Activated T-cell treated with anti-CD3 and anti-CD28 coated beads, Interleukin-2, amount 50 U/mL, for 24 hours (primary cell): Measurements from ENCODE around the gene HECA.
A peak's percentile ranks its signal among the peaks of the same experiment; 100 is the strongest.
"Not testable (repeated sequence)": the region's sequence is repeated elsewhere in the genome, so short reads cannot be mapped to it uniquely, and the experiment has no call there.

Experiments used
- DNase-seq: peaks from one replicate; pipeline ENCODE4 v3.0.0-alpha.2; 2020
- H3K27ac Mint-ChIP-seq: 2 replicates; pipeline ENCODE4 v1.8.0; 2020; ENCODE audit warnings: mild to moderate bottlenecking, mixed read lengths
- H3K27me3 Mint-ChIP-seq: 2 replicates; pipeline ENCODE4 v1.8.0; 2020; ENCODE audit warnings: mixed read lengths
- H3K36me3 Mint-ChIP-seq: 2 replicates; pipeline ENCODE4 v1.8.0; 2020; ENCODE audit warnings: low read depth, mixed read lengths
- H3K4me1 Mint-ChIP-seq: 2 replicates; pipeline ENCODE4 v1.8.0; 2020; ENCODE audit warnings: low read depth, mixed read lengths
- H3K4me3 Mint-ChIP-seq: 2 replicates; pipeline ENCODE4 v1.8.0; 2020; ENCODE audit warnings: mild to moderate bottlenecking, moderate library complexity, mixed read lengths
- H3K9me3 Mint-ChIP-seq: 2 replicates; pipeline ENCODE4 v1.8.0; 2020; ENCODE audit warnings: mixed read lengths

HECA gene

DNA sequence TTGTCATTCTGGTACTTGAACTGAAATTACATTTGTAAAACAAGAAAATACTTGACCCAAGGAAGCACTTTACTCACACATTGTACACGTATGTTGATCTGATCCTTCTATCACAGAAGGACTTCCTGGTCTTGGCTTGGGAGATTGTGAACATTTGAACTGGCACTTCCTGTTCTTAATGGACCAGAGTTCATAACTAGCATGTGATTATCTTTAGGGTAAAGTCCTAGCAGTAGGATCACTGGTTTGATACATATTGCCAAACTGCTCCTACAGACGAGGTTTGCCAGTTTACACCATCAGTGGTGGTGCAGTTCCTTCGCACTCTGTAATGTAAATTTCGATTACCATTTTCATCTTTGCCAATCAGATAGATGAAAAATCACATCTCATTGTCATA, 12.7 kb downstream of the HECA start:
- Mint-ChIP-seq H3K9me3 (no peaks in the 10 kb centered on the region), H3K4me3 (peak overlapping the region; percentile 72), H3K27me3 (no peaks in the 10 kb centered on the region), H3K27ac (peak overlapping the region; percentile 99), H3K4me1 (peaks cover 96% of the 10 kb centered on the region), H3K36me3 (peaks cover 56% of the 10 kb centered on the region)
- no peak for DNase-seq

DNA sequence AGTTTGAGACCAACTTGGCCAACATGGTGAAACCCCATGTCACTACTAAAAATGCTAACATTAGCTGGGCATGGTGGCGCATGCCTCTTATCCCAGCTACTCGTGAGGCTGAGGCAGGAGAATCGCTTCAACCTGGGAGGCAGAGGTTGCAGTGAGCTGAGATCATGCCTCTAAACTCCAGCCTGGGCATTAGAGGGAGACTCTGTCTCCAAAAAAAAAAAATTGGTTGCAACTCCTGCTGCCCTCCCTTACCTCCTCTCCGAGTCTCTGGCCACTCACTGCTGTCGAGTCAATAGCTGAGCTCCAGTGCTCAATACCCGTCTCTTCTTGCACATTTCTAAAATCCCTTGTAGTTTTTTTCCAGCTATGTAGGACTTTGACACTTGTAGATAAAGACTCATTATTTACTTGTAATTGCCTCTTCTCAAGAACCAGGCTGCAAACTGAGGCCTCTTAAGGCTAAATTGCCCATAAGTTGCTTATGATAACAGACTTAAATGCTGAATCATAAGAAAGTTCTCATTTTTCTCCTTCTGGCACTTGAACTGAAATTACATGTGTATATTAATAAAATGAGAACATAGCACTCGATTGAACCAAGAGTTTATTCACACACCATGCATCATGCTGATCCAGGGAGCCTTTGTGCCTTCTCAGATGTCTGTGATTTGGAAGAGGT, 13.8 kb downstream of the HECA start:
- peak overlapping the region; percentile 43 for H3K4me3 Mint-ChIP-seq
- no peaks in the 10 kb centered on the region for H3K27me3 Mint-ChIP-seq
- H3K36me3 Mint-ChIP-seq: peaks cover 46% of the 10 kb centered on the region

GRCh38 chr6:139149383-139149782, 14.5 kb downstream of the HECA start:
- peaks cover 93% of the 10 kb centered on the region for H3K4me1 Mint-ChIP-seq
- H3K27ac Mint-ChIP-seq: peak overlapping the region; percentile 99
- H3K36me3 Mint-ChIP-seq: peaks cover 44% of the 10 kb centered on the region
- DNase-seq: no peak
- H3K4me3 Mint-ChIP-seq: peak overlapping the region; percentile 43
- H3K27me3 Mint-ChIP-seq: no peaks in the 10 kb centered on the region
- no peaks in the 10 kb centered on the region for H3K9me3 Mint-ChIP-seq

More for the DNA sequence above, 13.8 kb downstream of the HECA start:
- Mint-ChIP-seq H3K9me3 (no peaks in the 10 kb centered on the region), H3K27ac (peak overlapping the region; percentile 99), H3K4me1 (peaks cover 93% of the 10 kb centered on the region)
- DNase-seq: no peak

DNA sequence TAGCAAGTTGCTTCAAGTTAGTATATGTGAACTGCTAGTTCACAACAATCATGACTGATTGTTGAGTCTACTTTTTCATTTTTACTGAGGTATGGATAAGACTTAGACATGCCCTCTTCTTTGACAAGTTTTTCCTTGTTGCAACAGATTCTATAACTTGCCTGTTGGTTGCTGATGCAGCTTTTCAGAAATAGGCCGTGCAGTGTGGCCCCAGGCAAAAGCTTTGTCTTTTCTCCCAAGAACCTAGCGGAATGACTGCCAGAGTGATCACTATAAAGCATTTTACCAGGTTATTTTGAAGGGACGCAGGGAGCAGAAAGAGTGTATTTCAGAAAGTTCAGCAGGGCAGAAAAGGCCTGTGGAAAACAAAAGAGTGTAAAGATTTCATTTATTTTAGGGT, 16.0 kb downstream of the HECA start:
- DNase-seq: no peak
- peaks cover 53% of the 10 kb centered on the region for H3K36me3 Mint-ChIP-seq

GRCh38 chr6:139151425-139152087, 16.7 kb downstream of the HECA start:
- peaks cover 90% of the 10 kb centered on the region for H3K4me1 Mint-ChIP-seq
- H3K4me3 Mint-ChIP-seq: peak overlapping the region; percentile 66
- H3K27ac Mint-ChIP-seq: peak overlapping the region; percentile 98
- H3K36me3 Mint-ChIP-seq: peaks cover 56% of the 10 kb centered on the region
- H3K9me3 Mint-ChIP-seq: no peaks in the 10 kb centered on the region
- no peaks in the 10 kb centered on the region for H3K27me3 Mint-ChIP-seq
- no peak for DNase-seq

More for the DNA sequence above, 16.0 kb downstream of the HECA start:
- H3K27me3 Mint-ChIP-seq: no peaks in the 10 kb centered on the region
- H3K27ac Mint-ChIP-seq: peak overlapping the region; percentile 98
- H3K9me3 Mint-ChIP-seq: no peaks in the 10 kb centered on the region
- peaks cover 91% of the 10 kb centered on the region for H3K4me1 Mint-ChIP-seq
- H3K4me3 Mint-ChIP-seq: peak overlapping the region; percentile 66

DNA sequence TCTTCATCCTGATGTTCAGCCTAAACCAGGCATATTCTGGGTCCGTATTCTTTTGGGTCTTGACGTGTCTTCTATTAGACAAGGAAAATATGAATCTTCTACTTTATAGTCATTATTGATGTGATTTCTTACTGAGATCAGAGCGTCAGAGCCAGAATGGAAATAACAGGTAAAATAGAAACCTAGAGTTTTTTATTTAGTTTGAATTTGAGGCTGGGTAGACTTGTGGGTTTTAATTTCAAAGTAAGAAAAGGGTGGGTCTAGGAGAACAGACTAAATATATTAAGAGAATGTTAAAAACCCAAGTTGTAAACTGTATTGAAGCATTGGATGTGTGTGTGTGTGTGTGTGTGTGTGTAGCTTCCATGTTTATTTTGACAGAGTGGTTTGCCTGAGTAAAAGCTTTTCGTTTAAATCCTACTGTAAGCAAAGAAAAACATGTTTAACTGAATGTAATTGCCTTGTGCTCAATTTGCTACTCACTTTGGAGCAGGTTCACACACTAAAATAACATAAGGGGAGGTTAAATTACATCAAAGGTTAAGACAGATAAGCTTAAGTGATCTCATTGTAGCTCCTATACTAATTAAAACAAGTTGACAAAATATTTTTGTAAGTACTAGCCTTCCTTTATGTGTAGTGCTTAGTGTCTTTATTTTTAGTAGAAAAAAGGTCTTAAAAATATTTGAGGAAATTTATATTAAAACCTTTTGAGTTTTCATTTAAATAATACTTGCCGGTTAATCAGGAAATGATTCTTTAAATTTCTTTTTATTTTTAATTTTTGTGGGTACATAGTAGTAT, 17.4 kb downstream of the HECA start:
- peaks cover 90% of the 10 kb centered on the region for H3K4me1 Mint-ChIP-seq
- no peaks in the 10 kb centered on the region for H3K9me3 Mint-ChIP-seq
- peak overlapping the region; percentile 98 for H3K27ac Mint-ChIP-seq

GRCh38 chr6:139152892-139153271, 18.0 kb downstream of the HECA start:
- H3K4me3 Mint-ChIP-seq: peak overlapping the region; percentile 66
- H3K27ac Mint-ChIP-seq: peak overlapping the region; percentile 98
- H3K36me3 Mint-ChIP-seq: peaks cover 57% of the 10 kb centered on the region
- no peak for DNase-seq
- peaks cover 90% of the 10 kb centered on the region for H3K4me1 Mint-ChIP-seq
- H3K9me3 Mint-ChIP-seq: peaks cover 2% of the 10 kb centered on the region
- no peaks in the 10 kb centered on the region for H3K27me3 Mint-ChIP-seq

More for the DNA sequence above, 17.4 kb downstream of the HECA start:
- DNase-seq: no peak
- H3K36me3 Mint-ChIP-seq: peaks cover 56% of the 10 kb centered on the region
- peak overlapping the region; percentile 66 for H3K4me3 Mint-ChIP-seq
- H3K27me3 Mint-ChIP-seq: no peaks in the 10 kb centered on the region

GRCh38 chr6:139153855-139154254, 19.0 kb downstream of the HECA start:
- H3K27ac Mint-ChIP-seq: peak overlapping the region; percentile 95
- peaks cover 2% of the 10 kb centered on the region for H3K9me3 Mint-ChIP-seq
- peaks cover 54% of the 10 kb centered on the region for H3K36me3 Mint-ChIP-seq
- H3K27me3 Mint-ChIP-seq: no peaks in the 10 kb centered on the region
- H3K4me1 Mint-ChIP-seq: peaks cover 85% of the 10 kb centered on the region
- H3K4me3 Mint-ChIP-seq: peak overlapping the region; percentile 19
- DNase-seq: no peak

GRCh38 chr6:139154881-139155547, 20.1 kb downstream of the HECA start:
- DNase-seq: no peak
- Mint-ChIP-seq H3K9me3 (peaks cover 2% of the 10 kb centered on the region), H3K4me1 (peaks cover 84% of the 10 kb centered on the region), H3K27ac (peak overlapping the region; percentile 95), H3K36me3 (peaks cover 57% of the 10 kb centered on the region), H3K27me3 (no peaks in the 10 kb centered on the region), H3K4me3 (no peak overlapping the region)

DNA sequence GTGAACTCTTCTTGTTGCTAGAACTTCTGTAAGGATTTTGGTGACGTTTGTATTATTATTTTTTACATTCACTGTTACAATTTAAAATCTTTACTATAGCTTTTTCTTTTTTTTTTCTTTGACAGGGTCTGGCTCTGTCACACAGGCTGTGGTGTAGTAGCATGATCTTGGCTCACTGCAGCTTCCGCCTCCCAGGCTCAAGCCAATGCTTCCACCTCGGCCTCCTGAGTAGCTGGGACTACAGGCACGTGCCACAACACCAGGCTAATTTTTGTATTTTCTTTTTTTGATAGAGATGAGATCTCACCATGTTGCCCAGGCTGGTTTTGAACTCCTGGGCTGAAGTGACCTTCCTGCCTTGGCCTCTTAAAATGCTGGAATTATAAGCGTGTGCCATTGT, 21.2 kb downstream of the HECA start:
- no peak for DNase-seq
- Mint-ChIP-seq H3K4me1 (peaks cover 86% of the 10 kb centered on the region), H3K4me3 (no peak overlapping the region), H3K36me3 (peaks cover 58% of the 10 kb centered on the region), H3K27ac (peak overlapping the region; percentile 91), H3K9me3 (peaks cover 2% of the 10 kb centered on the region), H3K27me3 (no peaks in the 10 kb centered on the region)

- peaks cover 2% of the 10 kb centered on the region for H3K9me3 Mint-ChIP-seq
- H3K27me3 Mint-ChIP-seq: no peaks in the 10 kb centered on the region
- no peak overlapping the region for H3K4me3 Mint-ChIP-seq
- peaks cover 86% of the 10 kb centered on the region for H3K4me1 Mint-ChIP-seq
- no peak for DNase-seq
- peaks cover 56% of the 10 kb centered on the region for H3K36me3 Mint-ChIP-seq
- peak overlapping the region; percentile 91 for H3K27ac Mint-ChIP-seq
Measured at GRCh38 chr6:139156551-139156950, 21.7 kb downstream of the HECA start.

DNA sequence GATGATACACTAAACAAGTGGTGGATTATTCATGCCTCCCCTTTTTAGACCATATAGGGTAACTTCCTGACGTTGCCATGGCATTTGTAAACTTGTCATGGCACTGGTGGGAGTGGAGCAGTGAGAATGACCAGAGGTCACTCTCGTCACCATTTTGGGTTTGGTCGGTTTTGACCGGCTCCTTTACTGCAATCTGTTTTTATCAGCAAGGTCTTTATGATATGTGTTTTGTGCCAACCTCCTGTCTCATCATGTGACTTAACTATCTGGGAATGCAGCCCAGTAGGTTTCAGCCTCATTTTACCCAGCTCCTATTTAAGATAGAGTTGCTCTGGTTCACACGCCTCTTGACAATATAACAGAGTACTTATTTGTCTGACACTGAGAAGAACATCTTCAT, 22.2 kb downstream of the HECA start:
- H3K36me3 Mint-ChIP-seq: peaks cover 59% of the 10 kb centered on the region
- not testable (repeated sequence) for H3K27me3 Mint-ChIP-seq, H3K4me3 Mint-ChIP-seq, H3K9me3 Mint-ChIP-seq, DNase-seq
- H3K27ac Mint-ChIP-seq: peak overlapping the region; percentile 91
- peaks cover 86% of the 10 kb centered on the region for H3K4me1 Mint-ChIP-seq

DNA sequence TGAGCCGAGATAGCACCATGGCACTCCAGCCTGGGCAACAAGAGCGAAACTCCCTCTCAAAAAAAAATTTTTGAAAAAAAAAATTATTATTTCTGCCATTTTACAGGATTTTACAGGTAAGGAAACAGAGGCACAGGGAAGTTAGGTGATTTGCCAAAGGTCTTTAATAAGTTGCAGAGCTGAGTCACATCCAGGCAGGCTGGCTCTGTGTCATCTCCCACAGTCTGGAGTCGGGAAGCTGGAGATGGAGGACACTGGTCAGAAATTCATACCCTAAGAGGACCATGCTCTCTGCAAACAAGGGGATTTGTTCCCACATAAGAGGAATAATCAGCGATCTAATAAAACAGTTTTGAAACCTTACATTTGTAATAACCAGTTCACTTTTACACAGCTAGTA, 24.1 kb downstream of the HECA start:
- Mint-ChIP-seq H3K27ac (peak overlapping the region; percentile 97), H3K9me3 (peaks cover 2% of the 10 kb centered on the region), H3K27me3 (no peaks in the 10 kb centered on the region), H3K4me1 (peaks cover 91% of the 10 kb centered on the region), H3K4me3 (no peak overlapping the region), H3K36me3 (peaks cover 75% of the 10 kb centered on the region)
- DNase-seq: no peak

GRCh38 chr6:139161169-139161568, 26.3 kb downstream of the HECA start:
- no peak for DNase-seq
- H3K36me3 Mint-ChIP-seq: peaks cover 79% of the 10 kb centered on the region

More at GRCh38 chr6:139161169-139161568, 26.3 kb downstream of the HECA start:
- Mint-ChIP-seq H3K4me1 (peaks cover 93% of the 10 kb centered on the region), H3K27me3 (no peaks in the 10 kb centered on the region), H3K9me3 (peaks cover 2% of the 10 kb centered on the region), H3K4me3 (peak overlapping the region; percentile 60), H3K27ac (peak overlapping the region; percentile 97)
